Transverse colon (tissue), 4 donors: ENCODE data around the gene MAP6D1.

Source experiments
- POLR2AphosphoS5 ChIP-seq, 3 donors: sonication (generic); formaldehyde crosslinking; IDR thresholded peaks; one replicate each; pipeline ENCODE4 v1.6.1; 2016; ENCODE audit warnings: antibody characterized with exemption in 3 of 3
- TF ChIP-seq, protein P1 (sequence below), 5 experiments: fragments of 200-600 bp in 3 of 5; fragments of 450-650 bp in 2 of 5; sonication (generic) in 3 of 5; IDR thresholded peaks; 1 replicate in 2 of 5; 2 replicates in 3 of 5; pipeline ENCODE4 v1.5.1; 2016 to 2017; ENCODE audit warnings: antibody characterized with exemption in 5 of 5, inconsistent platforms in 3 of 5, mild to moderate bottlenecking in 2 of 5, moderate library complexity in 1 of 5

DNA sequence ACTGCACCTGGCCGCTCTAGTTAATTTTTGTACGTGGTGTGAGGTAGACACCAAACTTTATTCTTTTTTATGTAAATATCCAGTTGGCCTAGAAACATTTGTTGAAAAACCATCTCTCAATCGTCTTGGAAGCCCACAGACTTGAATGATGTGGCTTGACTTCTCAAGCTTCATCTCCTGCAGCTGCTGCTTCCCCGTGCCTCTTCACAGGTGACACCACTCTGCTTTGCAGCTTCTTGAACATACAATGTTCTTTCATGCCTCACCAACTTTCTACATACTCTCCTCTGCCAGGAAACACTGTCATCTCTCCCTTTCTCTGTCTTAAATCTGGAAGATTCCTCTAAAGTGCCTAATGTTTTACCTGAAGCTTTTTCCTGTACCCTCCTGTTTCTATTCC lies 35.6 kb downstream of the MAP6D1 start:
- TF ChIP-seq, protein P1, sequence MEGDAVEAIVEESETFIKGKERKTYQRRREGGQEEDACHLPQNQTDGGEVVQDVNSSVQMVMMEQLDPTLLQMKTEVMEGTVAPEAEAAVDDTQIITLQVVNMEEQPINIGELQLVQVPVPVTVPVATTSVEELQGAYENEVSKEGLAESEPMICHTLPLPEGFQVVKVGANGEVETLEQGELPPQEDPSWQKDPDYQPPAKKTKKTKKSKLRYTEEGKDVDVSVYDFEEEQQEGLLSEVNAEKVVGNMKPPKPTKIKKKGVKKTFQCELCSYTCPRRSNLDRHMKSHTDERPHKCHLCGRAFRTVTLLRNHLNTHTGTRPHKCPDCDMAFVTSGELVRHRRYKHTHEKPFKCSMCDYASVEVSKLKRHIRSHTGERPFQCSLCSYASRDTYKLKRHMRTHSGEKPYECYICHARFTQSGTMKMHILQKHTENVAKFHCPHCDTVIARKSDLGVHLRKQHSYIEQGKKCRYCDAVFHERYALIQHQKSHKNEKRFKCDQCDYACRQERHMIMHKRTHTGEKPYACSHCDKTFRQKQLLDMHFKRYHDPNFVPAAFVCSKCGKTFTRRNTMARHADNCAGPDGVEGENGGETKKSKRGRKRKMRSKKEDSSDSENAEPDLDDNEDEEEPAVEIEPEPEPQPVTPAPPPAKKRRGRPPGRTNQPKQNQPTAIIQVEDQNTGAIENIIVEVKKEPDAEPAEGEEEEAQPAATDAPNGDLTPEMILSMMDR (IDR thresholded peaks at IDR 0.05) = no peak
- TF ChIP-seq POLR2AphosphoS5 (IDR thresholded peaks at IDR 0.05) = no peak
